GM12878 (cell line): Measurements from ENCODE around the gene SPRTN. TPM values are rescaled to one million over a fixed set of nuclear protein-coding genes. Genes with fewer than 3 reads are reported as not detected.

Source experiments
- ATAC-seq: fragments of 200-7000 bp; cut with Tn5 transposase; 3 replicates; pipeline ENCODE4 v1.9.1; 2020; ENCODE audit warnings: mild to moderate bottlenecking, moderate library complexity
- BruUV-seq: library from RNA; stranded (reverse); fragments of 400-500 nt; replicated peaks from 2 replicates; lab custom pipeline; 2021; lab: Mats Ljungman, UMichigan
- CTCF ChIA-PET: fragments of 300-600 bp; sonication (Branson Sonifier 250); formaldehyde crosslinking; extraction: SDS; loops from one replicate; lab custom pipeline; 2021; ENCODE audit warnings: inconsistent platforms; lab: Yijun Ruan, JAX
- POLR2A ChIA-PET: fragments of 350-600 bp; formaldehyde crosslinking; extraction: SDS; loops from one replicate; lab custom pipeline; 2021; ENCODE audit warnings: inconsistent platforms; lab: Charles Lee
- RAD21 ChIA-PET: fragments of 300-600 bp; sonication (Branson Sonifier 250); formaldehyde crosslinking; loops from one replicate; lab custom pipeline; 2023; ENCODE audit warnings: antibody characterized with exemption; ENCODE audit not compliant: unreplicated experiment; lab: Charles Lee
- SMC1A ChIA-PET: fragments of 300-600 bp; sonication (Branson Sonifier 250); formaldehyde crosslinking; loops from one replicate; lab custom pipeline; 2023; ENCODE audit not compliant: unreplicated experiment, uncharacterized antibody; lab: Charles Lee
- DNase-seq: peaks from one replicate; pipeline ENCODE4 v3.0.0-alpha.2; 2011; ENCODE audit warnings: low read depth, low spot score
- FAIRE-seq: peaks from 3 replicates; lab custom pipeline; 2011; peaks lifted over from hg19 to GRCh38; lab: Jason Lieb, UNC
- H2AFZ ChIP-seq: 2 replicates; pipeline ENCODE4 v1.6.0; 2011; ENCODE audit warnings: low read depth, low read length, control low read depth; ENCODE audit not compliant: control insufficient read depth
- H3K27ac ChIP-seq: 2 replicates; pipeline ENCODE4 v1.5.1; 2011; ENCODE audit warnings: control low read depth; ENCODE audit not compliant: control insufficient read depth, insufficient read depth
- H3K27me3 ChIP-seq, 2 experiments: replicated peaks in 1 of 2; 2 replicates each; pipeline versions ENCODE4 v1.6.0 to v1.6.1; 2011; ENCODE audit warnings: low read length in 1 of 2; ENCODE audit not compliant: control insufficient read depth in 2 of 2, insufficient read depth in 2 of 2
- H3K36me3 ChIP-seq, 2 experiments: 2 replicates each; pipeline ENCODE4 v1.5.1; 2011; ENCODE audit warnings: low read length in 1 of 2; ENCODE audit not compliant: control insufficient read depth in 2 of 2, insufficient read depth in 2 of 2
- H3K4me1 ChIP-seq: 2 replicates; pipeline ENCODE4 v1.6.1; 2011; ENCODE audit warnings: mild to moderate bottlenecking, low read length, moderate library complexity, mixed read lengths; ENCODE audit not compliant: control insufficient read depth, insufficient read depth
- H3K4me2 ChIP-seq: 2 replicates; pipeline ENCODE4 v1.6.0; 2011; ENCODE audit warnings: control low read depth; ENCODE audit not compliant: control insufficient read depth, insufficient read depth
- H3K4me3 ChIP-seq: fragments of 200-600 bp; sonication (generic); 2 replicates; pipeline ENCODE4 v1.5.1; 2016
- H3K79me2 ChIP-seq: 2 replicates; pipeline ENCODE4 v1.6.0; 2011; ENCODE audit warnings: low read length; ENCODE audit not compliant: control insufficient read depth, insufficient read depth
- H3K9ac ChIP-seq: 2 replicates; pipeline ENCODE4 v1.8.0; 2011; ENCODE audit warnings: low read length, control low read depth, mixed read lengths; ENCODE audit not compliant: control insufficient read depth, insufficient read depth
- H3K9me3 ChIP-seq: replicated peaks from 3 replicates; pipeline ENCODE4 v1.5.1; 2011; ENCODE audit warnings: mild to moderate bottlenecking, low read length; ENCODE audit not compliant: control insufficient read depth, insufficient read depth
- H4K20me1 ChIP-seq: 2 replicates; pipeline ENCODE4 v1.6.0; 2011; ENCODE audit not compliant: control insufficient read depth, insufficient read depth
- CHD1 ChIP-seq: IDR thresholded peaks from 2 replicates; pipeline ENCODE4 v1.6.1; 2012; ENCODE audit warnings: low read depth, low read length, improper control_type of control experiment
- CREM ChIP-seq: IDR thresholded peaks from 2 replicates; pipeline ENCODE4 v1.6.1; 2014; ENCODE audit warnings: antibody characterized with exemption, low read depth
- KDM1A ChIP-seq: fragments of 200-600 bp; sonication (generic); IDR thresholded peaks from 2 replicates; pipeline ENCODE4 v1.6.1; 2016; ENCODE audit warnings: borderline replicate concordance
- MLLT1 ChIP-seq: fragments of 450-650 bp; IDR thresholded peaks from 2 replicates; pipeline ENCODE4 v1.6.1; 2016; ENCODE audit warnings: mild to moderate bottlenecking
- RAD21 ChIP-seq: IDR thresholded peaks from 2 replicates; pipeline ENCODE4 v1.6.1; 2011; ENCODE audit warnings: mild to moderate bottlenecking, low read depth, low read length, moderate library complexity; ENCODE audit not compliant: insufficient read depth
- SIN3A ChIP-seq: IDR thresholded peaks from 2 replicates; pipeline ENCODE4 v1.6.1; 2012; ENCODE audit warnings: low read depth, low read length, improper control_type of control experiment
- SMAD1 ChIP-seq: fragments of 450-650 bp; IDR thresholded peaks from 2 replicates; pipeline ENCODE4 v1.6.1; 2018; ENCODE audit warnings: mild to moderate bottlenecking, low read depth; ENCODE audit not compliant: partially characterized antibody
- ZBTB40 ChIP-seq: fragments of 450-650 bp; IDR thresholded peaks from 2 replicates; pipeline ENCODE4 v1.6.1; 2016; ENCODE audit warnings: mild to moderate bottlenecking, moderate library complexity, borderline replicate concordance
- ZNF207 ChIP-seq: fragments of 450-650 bp; IDR thresholded peaks from 2 replicates; pipeline ENCODE4 v1.6.1; 2014; ENCODE audit warnings: antibody characterized with exemption, mild to moderate bottlenecking, borderline replicate concordance
- ZNF687 ChIP-seq: fragments of 450-650 bp; IDR thresholded peaks from 2 replicates; pipeline ENCODE4 v1.6.1; 2017; ENCODE audit warnings: mild to moderate bottlenecking, moderate library complexity
- WGBS: methylation state at CpG from one replicate; pipeline ENCODE4 v1.1.6; 2016; ENCODE audit warnings: low lambda C conversion rate; ENCODE audit not compliant: insufficient replicate concordance, insufficient coverage; ENCODE audit errors: missing lambda C conversion rate; 5-methylcytosine and 5-hydroxymethylcytosine counted together
- in situ Hi-C: fragments of 300-500 bp; cut with MboI; formaldehyde crosslinking; loops from 9 replicates; pipeline ENCODE4 v1.14.3; 2018; ENCODE audit warnings: mixed read lengths
- intact Hi-C: fragments of 100-400 bp; cut with micrococcal nuclease; formaldehyde crosslinking; loops from one replicate; pipeline ENCODE4 v1.14.2; 2022; ENCODE audit not compliant: unreplicated experiment
- polyA plus RNA-seq, 11 experiments: library from polyadenylated mRNA; depleted of rRNA in 4 of 11; unstranded in 6 of 11; stranded (reverse) in 5 of 11; fragments of >200 nt; fragmentation: Nextera tagmentation in 4 of 11; fragmentation: Illumina TruSeq in 1 of 11; extraction: Ambion mirVana in 4 of 11; extraction: Trizol in 1 of 11; gene quantifications; 1 replicate in 1 of 11; 2 replicates in 10 of 11; pipeline versions ENCODE4 v1.2.1 to v1.2.3, GENCODE V29; 2011 to 2016; ENCODE audit warnings: inconsistent platforms in 2 of 11, missing spikeins in 2 of 11, low read depth in 1 of 11
- total RNA-seq, 4 experiments: library from RNA; depleted of rRNA in 3 of 4; stranded (reverse); fragments of >200 nt in 3 of 4; fragmentation: Illumina TruSeq in 1 of 4; extraction: Trizol in 1 of 4; gene quantifications; 2 replicates each; pipeline versions ENCODE4 v1.2.1 to v1.2.3, GENCODE V29; 2013 to 2021

Gene SPRTN
- total and polyA plus RNA-seq, 10 of the 15 experiments (the other 5 are each of a cell fraction or from before 2014, with no cell fraction given), result 4.4 to 16.5 (median 12.1) TPM

GRCh38 chr1:231395076-231395997 is 57.2 kb downstream of the SPRTN start:
- RAD21 ChIA-PET, result no interaction called here
- POLR2A ChIA-PET, result no interaction called here
- Histone ChIP-seq H3K9me3 (no peaks in the 10 kb centered on the region), H3K36me3 (no peaks in the 10 kb centered on the region; a peak in 1 of 4 replicates), H4K20me1 (no peaks in the 10 kb centered on the region; the same call in 1 of the 2 replicates), H3K27me3 (no peaks in the 10 kb centered on the region), H3K9ac (no peak overlapping the region), H2AFZ (no peak overlapping the region), H3K4me1 (no peaks in the 10 kb centered on the region), H3K4me2 (no peak overlapping the region), H3K27ac (no peak overlapping the region), H3K4me3 (no peak overlapping the region), H3K79me2 (peaks cover 37% of the 10 kb centered on the region)
- 79% methylated on average over 10 of the region's 10 CpGs for WGBS
- CTCF ChIA-PET, result no interaction called here
- in situ Hi-C loops (no loop called here), intact Hi-C loops (no loop called here)
- DNase-seq (no peak), ATAC-seq (no peak), FAIRE-seq (no peak)
- BruUV-seq, result no TSS peak
- TF ChIP-seq CREM (no peak), MLLT1 (no peak), RAD21 (no peak), ZNF207 (no peak), CHD1 (no peak), SMAD1 (no peak), KDM1A (no peak), ZBTB40 (no peak), SIN3A (no peak), ZNF687 (no peak)
- SMC1A ChIA-PET, result no interaction called here
